ENCODE data around the gene NTN1. TPM values are rescaled to one million over a fixed set of nuclear protein-coding genes. Genes with fewer than 3 reads are reported as not detected.

NTN1 gene
- total and polyA plus RNA-seq, 3 experiments from 2014 or later = 0.24 to 0.33 TPM; not detected in 1

DNA sequence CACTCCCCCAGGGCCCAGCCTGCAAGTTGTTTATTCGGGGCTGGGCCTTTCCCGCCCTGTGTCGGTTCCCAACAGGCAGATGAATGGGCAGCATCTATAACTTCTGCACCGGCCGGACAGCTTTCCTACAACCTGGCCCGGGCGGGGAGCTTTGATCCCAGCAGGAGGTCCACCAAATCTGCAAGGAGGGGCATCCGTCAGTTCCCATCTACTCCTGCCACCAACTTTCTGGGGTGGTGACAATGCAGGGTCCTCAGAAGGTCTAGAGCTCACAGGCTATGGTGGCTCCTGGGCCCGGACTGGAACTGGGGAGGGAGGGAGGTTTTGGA is 211.9 kb downstream of the NTN1 start:
- Histone ChIP-seq H3K27me3 (ENCODE audit: insufficient read depth, low read length, poor library complexity, severe bottlenecking) (no peaks in the 10 kb centered on the region), H3K4me1 (ENCODE audit: insufficient read depth, low read length) (no peaks in the 10 kb centered on the region), H3K9me3 (ENCODE audit: low read length) (no peaks in the 10 kb centered on the region), H3K36me3 (ENCODE audit: insufficient read depth, low read length) (no peaks in the 10 kb centered on the region), H3K4me3 (ENCODE audit: low read length) (no peak overlapping the region), H3K27ac (ENCODE audit: low read depth, low read length) (no peak overlapping the region)
- H3K36me3 Mint-ChIP-seq = no peaks in the 10 kb centered on the region
- no peaks in the 10 kb centered on the region for H3K4me1 Mint-ChIP-seq
- ChIA-PET POLR2A (no interaction called here), CTCF (no interaction called here)
- peaks cover 3 to 12% of the 10 kb centered on the region in 2 donors for H3K27me3 Mint-ChIP-seq
- H3K4me3 Mint-ChIP-seq = no peak overlapping the region
- H3K9me3 Mint-ChIP-seq = no peaks in the 10 kb centered on the region
- DNase-seq = no peak
- H3K27ac Mint-ChIP-seq = no peak overlapping the region

- no peaks in the 10 kb centered on the region for H3K4me1 ChIP-seq (ENCODE audit: insufficient read depth, low read length)
- peaks cover 3 to 12% of the 10 kb centered on the region in 2 donors for H3K27me3 Mint-ChIP-seq
- CTCF ChIA-PET = no interaction called here
- H3K4me3 Mint-ChIP-seq = no peak overlapping the region
- no peak for DNase-seq
- H3K9me3 Mint-ChIP-seq = no peaks in the 10 kb centered on the region
- no peaks in the 10 kb centered on the region for H3K36me3 ChIP-seq (ENCODE audit: insufficient read depth, low read length)
- no peaks in the 10 kb centered on the region for H3K36me3 Mint-ChIP-seq
- H3K4me3 ChIP-seq (ENCODE audit: low read length) = no peak overlapping the region
- no peak overlapping the region for H3K27ac ChIP-seq (ENCODE audit: low read depth, low read length)
- H3K9me3 ChIP-seq (ENCODE audit: low read length) = no peaks in the 10 kb centered on the region
- H3K27me3 ChIP-seq (ENCODE audit: insufficient read depth, low read length, poor library complexity, severe bottlenecking) = no peaks in the 10 kb centered on the region
- H3K4me1 Mint-ChIP-seq = peaks cover 0 to 2% (median 2%) of the 10 kb centered on the region in 3 donors
- H3K27ac Mint-ChIP-seq = no peak overlapping the region
- POLR2A ChIA-PET = no interaction called here
Observed at GRCh38 chr17:9233761-9234160, 212.5 kb downstream of the NTN1 start.

GRCh38 chr17:9234389-9234945 is 213.2 kb downstream of the NTN1 start:
- Histone ChIP-seq H3K4me1 (ENCODE audit: insufficient read depth, low read length) (peaks cover 6% of the 10 kb centered on the region), H3K27ac (ENCODE audit: low read depth, low read length) (no peak overlapping the region), H3K36me3 (ENCODE audit: insufficient read depth, low read length) (no peaks in the 10 kb centered on the region), H3K4me3 (ENCODE audit: low read length) (no peak overlapping the region), H3K27me3 (ENCODE audit: insufficient read depth, low read length, poor library complexity, severe bottlenecking) (no peaks in the 10 kb centered on the region), H3K9me3 (ENCODE audit: low read length) (no peaks in the 10 kb centered on the region)
- Mint-ChIP-seq H3K27me3 (peaks cover 3 to 12% of the 10 kb centered on the region in 2 donors), H3K36me3 (no peaks in the 10 kb centered on the region), H3K4me3 (no peak overlapping the region), H3K27ac (no peak overlapping the region), H3K9me3 (no peaks in the 10 kb centered on the region), H3K4me1 (peaks cover 0 to 9% (median 4%) of the 10 kb centered on the region in 3 donors)
- ChIA-PET POLR2A (no interaction called here), CTCF (no interaction called here)
- DNase-seq = no peak

GRCh38 chr17:9235346-9235745 is 214.0 kb downstream of the NTN1 start:
- peaks cover 8% of the 10 kb centered on the region for H3K4me1 ChIP-seq (ENCODE audit: insufficient read depth, low read length)
- DNase-seq = no peak
- no peaks in the 10 kb centered on the region for H3K27me3 ChIP-seq (ENCODE audit: insufficient read depth, low read length, poor library complexity, severe bottlenecking)
- Mint-ChIP-seq H3K4me1 (peaks cover 0 to 14% (median 4%) of the 10 kb centered on the region in 3 donors), H3K36me3 (no peaks in the 10 kb centered on the region), H3K27ac (no peak overlapping the region), H3K27me3 (peaks cover 3 to 12% of the 10 kb centered on the region in 2 donors), H3K4me3 (no peak overlapping the region), H3K9me3 (no peaks in the 10 kb centered on the region)
- no peaks in the 10 kb centered on the region for H3K9me3 ChIP-seq (ENCODE audit: low read length)
- ChIA-PET POLR2A (no interaction called here), CTCF (no interaction called here)
- H3K4me3 ChIP-seq (ENCODE audit: low read length) = no peak overlapping the region
- no peaks in the 10 kb centered on the region for H3K36me3 ChIP-seq (ENCODE audit: insufficient read depth, low read length)
- H3K27ac ChIP-seq (ENCODE audit: low read depth, low read length) = no peak overlapping the region

DNA sequence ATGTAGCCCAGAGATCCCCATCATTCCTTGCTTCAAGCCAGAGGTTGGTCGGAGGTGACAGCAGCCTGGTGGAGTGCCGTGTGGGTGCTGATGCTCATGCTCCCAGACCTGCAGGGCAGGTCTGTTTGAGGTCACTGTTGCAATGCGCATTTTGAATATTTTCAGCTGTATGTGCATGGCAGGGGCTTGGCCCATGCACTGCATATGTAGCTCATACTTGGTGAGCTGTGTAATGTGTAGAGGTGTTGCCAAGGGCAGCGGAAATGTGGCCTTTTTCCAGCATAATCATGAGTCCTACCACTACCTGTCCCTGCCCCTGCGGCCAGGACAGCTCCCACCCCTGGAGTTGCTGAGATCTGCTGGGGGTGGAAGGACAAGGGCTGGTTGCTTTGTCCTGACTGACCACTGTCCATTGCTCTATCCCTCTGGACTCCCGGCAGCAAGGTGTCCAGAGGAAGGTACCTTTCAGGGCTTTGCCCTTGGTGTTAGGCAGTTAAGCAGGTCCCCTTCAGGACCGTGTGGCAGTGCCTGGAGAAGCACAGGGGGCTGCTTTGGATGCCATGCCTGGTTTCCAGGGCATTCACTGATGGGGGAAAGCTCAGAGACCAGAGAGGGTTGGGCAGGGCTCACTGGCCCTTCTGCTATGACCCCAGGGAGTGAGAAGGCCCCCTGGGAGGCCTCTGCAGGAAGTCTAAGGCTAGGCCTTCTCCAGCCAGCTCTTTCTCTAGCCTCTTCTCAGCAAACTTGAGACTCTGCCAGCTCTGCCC is 215.2 kb downstream of the NTN1 start:
- no peak for DNase-seq
- CTCF ChIA-PET = interaction anchor here (1.0 kb wide), 1 partner anchor 10 kb away, joined by 3 read pairs; no protein-coding TSS in a partner anchor
- Histone ChIP-seq H3K36me3 (ENCODE audit: insufficient read depth, low read length) (no peaks in the 10 kb centered on the region), H3K4me3 (ENCODE audit: low read length) (no peak overlapping the region), H3K27ac (ENCODE audit: low read depth, low read length) (no peak overlapping the region), H3K9me3 (ENCODE audit: low read length) (no peaks in the 10 kb centered on the region), H3K27me3 (ENCODE audit: insufficient read depth, low read length, poor library complexity, severe bottlenecking) (no peaks in the 10 kb centered on the region), H3K4me1 (ENCODE audit: insufficient read depth, low read length) (peaks cover 13% of the 10 kb centered on the region)
- Mint-ChIP-seq H3K4me1 (peaks cover 2 to 23% (median 6%) of the 10 kb centered on the region in 3 donors), H3K27ac (no peak overlapping the region), H3K9me3 (no peaks in the 10 kb centered on the region), H3K36me3 (no peaks in the 10 kb centered on the region), H3K27me3 (peaks cover 3 to 12% of the 10 kb centered on the region in 2 donors), H3K4me3 (no peak overlapping the region)
- POLR2A ChIA-PET = interaction anchor here (0.5 kb wide), 1 partner anchor 11 kb away, joined by 3 read pairs; no protein-coding TSS in a partner anchor

GRCh38 chr17:9237053-9237410 is 215.7 kb downstream of the NTN1 start:
- no peak for DNase-seq
- no peaks in the 10 kb centered on the region for H3K9me3 ChIP-seq (ENCODE audit: low read length)
- ChIA-PET POLR2A (interaction anchor here (0.5 kb wide), 1 partner anchor 11 kb away, joined by 3 read pairs; no protein-coding TSS in a partner anchor), CTCF (no interaction called here)
- H3K27me3 ChIP-seq (ENCODE audit: insufficient read depth, low read length, poor library complexity, severe bottlenecking) = no peaks in the 10 kb centered on the region
- no peaks in the 10 kb centered on the region for H3K36me3 ChIP-seq (ENCODE audit: insufficient read depth, low read length)
- H3K27ac ChIP-seq (ENCODE audit: low read depth, low read length) = no peak overlapping the region
- peaks cover 3 to 12% of the 10 kb centered on the region in 2 donors for H3K27me3 Mint-ChIP-seq
- H3K27ac Mint-ChIP-seq = no peak overlapping the region
- peaks cover 13% of the 10 kb centered on the region for H3K4me1 ChIP-seq (ENCODE audit: insufficient read depth, low read length)
- H3K4me3 Mint-ChIP-seq = no peak overlapping the region
- H3K9me3 Mint-ChIP-seq = no peaks in the 10 kb centered on the region
- no peak overlapping the region for H3K4me3 ChIP-seq (ENCODE audit: low read length)
- no peaks in the 10 kb centered on the region for H3K36me3 Mint-ChIP-seq
- peaks cover 6 to 25% (median 7%) of the 10 kb centered on the region in 3 donors for H3K4me1 Mint-ChIP-seq

DNA sequence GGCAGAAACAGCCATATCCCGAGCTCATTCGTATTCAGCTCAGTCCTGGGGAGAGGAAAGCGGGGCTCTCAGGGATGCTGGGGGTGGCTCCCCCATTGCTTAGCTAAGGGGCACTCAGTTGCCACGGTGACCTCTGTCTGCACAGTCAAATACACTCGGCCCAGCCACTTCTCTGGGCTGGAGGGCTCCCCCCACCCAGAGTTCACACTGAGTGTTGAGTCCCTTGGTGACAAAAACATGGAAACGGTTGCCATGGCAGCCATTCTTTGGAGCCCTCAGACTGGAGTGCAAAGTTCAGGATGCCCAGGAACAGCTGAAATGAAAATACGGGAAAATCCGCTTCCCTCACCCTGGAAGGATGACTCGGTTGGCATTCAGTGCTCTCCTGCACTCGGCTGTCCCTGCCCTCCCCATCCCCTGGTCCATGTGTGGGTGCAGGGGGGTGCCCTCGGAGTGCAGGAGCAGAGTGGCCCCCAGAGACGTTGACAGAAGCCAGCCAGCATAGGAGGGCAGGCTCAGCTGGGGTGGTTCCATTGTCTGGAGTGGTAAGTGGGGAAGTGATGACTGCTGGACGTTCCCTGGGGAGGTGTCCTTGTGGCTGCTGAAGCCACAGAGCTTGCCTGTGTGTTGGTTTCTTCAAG is 216.5 kb downstream of the NTN1 start:
- Mint-ChIP-seq H3K27ac (peak overlapping the region in 1 of 8 donors; percentile 55), H3K9me3 (no peaks in the 10 kb centered on the region), H3K4me3 (peak overlapping the region in 2 of 7 donors; percentile 7 to 19), H3K36me3 (no peaks in the 10 kb centered on the region), H3K27me3 (peaks cover 3 to 12% of the 10 kb centered on the region in 2 donors), H3K4me1 (peaks cover 6 to 25% (median 7%) of the 10 kb centered on the region in 3 donors)
- ChIA-PET POLR2A (no interaction called here), CTCF (no interaction called here)
- Histone ChIP-seq H3K4me1 (ENCODE audit: insufficient read depth, low read length) (peaks cover 13% of the 10 kb centered on the region), H3K9me3 (ENCODE audit: low read length) (no peaks in the 10 kb centered on the region), H3K27ac (ENCODE audit: low read depth, low read length) (no peak overlapping the region), H3K27me3 (ENCODE audit: insufficient read depth, low read length, poor library complexity, severe bottlenecking) (no peaks in the 10 kb centered on the region), H3K36me3 (ENCODE audit: insufficient read depth, low read length) (no peaks in the 10 kb centered on the region), H3K4me3 (ENCODE audit: low read length) (no peak overlapping the region)
- DNase-seq = no peak
